HEK293T (cell line): ENCODE results near the gene PTTG1IP.

ENCODE experiments used
- CTCF ChIA-PET: fragments of 350-600 bp; formaldehyde crosslinking; extraction: SDS; loops from one replicate; lab custom pipeline; 2021; ENCODE audit warnings: antibody characterized with exemption, inconsistent platforms; lab: Yijun Ruan, JAX
- POLR2A ChIA-PET: fragments of 350-600 bp; formaldehyde crosslinking; extraction: SDS; loops from one replicate; lab custom pipeline; 2020; ENCODE audit warnings: antibody characterized with exemption, inconsistent platforms; lab: Yijun Ruan, JAX
- DNase-seq: peaks from one replicate; pipeline ENCODE4 v3.0.0; 2012; ENCODE audit warnings: mixed read lengths; ENCODE audit errors: extremely low spot score
- ARNT ChIP-seq: fragments of 450-650 bp; IDR thresholded peaks from 2 replicates; pipeline ENCODE4 v1.6.1; 2017; ENCODE audit warnings: mild to moderate bottlenecking
- BHLHE40 ChIP-seq: fragments of 450-650 bp; IDR thresholded peaks from 2 replicates; pipeline ENCODE4 v1.6.1; 2016; ENCODE audit warnings: mild to moderate bottlenecking, moderate library complexity, borderline replicate concordance
- CTBP1 ChIP-seq: fragments of 450-650 bp; IDR thresholded peaks from 2 replicates; pipeline ENCODE4 v1.6.1; 2016; ENCODE audit warnings: borderline replicate concordance
- ELF4 ChIP-seq: fragments of 450-650 bp; IDR thresholded peaks from 2 replicates; pipeline ENCODE4 v1.6.1; 2017; ENCODE audit warnings: antibody characterized with exemption
- FOXA1 ChIP-seq: fragments of 450-650 bp; IDR thresholded peaks from 2 replicates; pipeline ENCODE4 v1.6.1; 2016; ENCODE audit warnings: mild to moderate bottlenecking
- FOXK2 ChIP-seq: fragments of 450-650 bp; IDR thresholded peaks from 2 replicates; pipeline ENCODE4 v1.6.1; 2016; ENCODE audit warnings: mild to moderate bottlenecking
- FOXM1 ChIP-seq: fragments of 450-650 bp; IDR thresholded peaks from 2 replicates; pipeline ENCODE4 v1.6.1; 2017; ENCODE audit warnings: mild to moderate bottlenecking, borderline replicate concordance
- HDGF ChIP-seq: fragments of 450-650 bp; IDR thresholded peaks from 2 replicates; pipeline ENCODE4 v1.6.1; 2017; ENCODE audit warnings: antibody characterized with exemption, borderline replicate concordance
- L3MBTL2 ChIP-seq: fragments of 450-650 bp; conservative IDR thresholded peaks from 2 replicates; pipeline ENCODE4 v1.6.1; 2016; ENCODE audit warnings: mild to moderate bottlenecking
- LEF1 ChIP-seq: fragments of 450-650 bp; IDR thresholded peaks from 2 replicates; pipeline ENCODE4 v1.6.1; 2017; ENCODE audit warnings: mild to moderate bottlenecking, borderline replicate concordance
- NFRKB ChIP-seq: fragments of 450-650 bp; IDR thresholded peaks from 2 replicates; pipeline ENCODE4 v1.6.1; 2016; ENCODE audit warnings: mild to moderate bottlenecking, moderate library complexity
- PKNOX1 ChIP-seq: fragments of 450-650 bp; IDR thresholded peaks from 2 replicates; pipeline ENCODE4 v1.6.1; 2016
- SP1 ChIP-seq: fragments of 450-650 bp; IDR thresholded peaks from 2 replicates; pipeline ENCODE4 v1.6.1; 2017
- SUZ12 ChIP-seq: fragments of 450-650 bp; IDR thresholded peaks from 2 replicates; pipeline ENCODE4 v1.6.1; 2016; ENCODE audit warnings: mild to moderate bottlenecking
- TARDBP ChIP-seq: fragments of 450-650 bp; IDR thresholded peaks from 2 replicates; pipeline ENCODE4 v1.6.1; 2016
- ZNF384 ChIP-seq: fragments of 450-650 bp; IDR thresholded peaks from 2 replicates; pipeline ENCODE4 v1.6.1; 2016

Gene PTTG1IP

GRCh38 chr21:44887126-44887806 is 13.8 kb upstream of the PTTG1IP start:
- no peak for DNase-seq
- ChIA-PET CTCF (no interaction called here), POLR2A (no interaction called here)
- no peak for TF ChIP-seq NFRKB
- no peak for TF ChIP-seq TARDBP
- TF ChIP-seq HDGF = no peak
- TF ChIP-seq CTBP1 = no peak
- TF ChIP-seq ARNT = no peak
- no peak for TF ChIP-seq SUZ12
- no peak for TF ChIP-seq BHLHE40
- no peak for TF ChIP-seq L3MBTL2
- TF ChIP-seq FOXA1 = no peak
- no peak for TF ChIP-seq ELF4
- no peak for TF ChIP-seq FOXM1
- no peak for TF ChIP-seq FOXK2
- no peak for TF ChIP-seq ZNF384
- TF ChIP-seq PKNOX1 = no peak

- no peak for DNase-seq
- POLR2A ChIA-PET = no interaction called here
- no peak for TF ChIP-seq NFRKB
- no peak for TF ChIP-seq FOXK2
- no peak for TF ChIP-seq LEF1
- CTCF ChIA-PET = no interaction called here
Measured at GRCh38 chr21:44886113-44887075, 12.9 kb upstream of the PTTG1IP start.

- ChIA-PET POLR2A (no interaction called here), CTCF (no interaction called here)
- TF ChIP-seq SP1 = no peak
- no peak for TF ChIP-seq ARNT
- no peak for TF ChIP-seq NFRKB
- no peak for TF ChIP-seq HDGF
- TF ChIP-seq CTBP1 = no peak
Measured at GRCh38 chr21:44885615-44886014, 12.1 kb upstream of the PTTG1IP start.

GRCh38 chr21:44884097-44884496 is 10.6 kb upstream of the PTTG1IP start:
- ChIA-PET POLR2A (interaction anchor here (1.1 to 4.0 kb wide), 2 partner anchors 10 to 83 kb away, joined by 3 to 18 read pairs; partner anchors contain the start of genes PTTG1IP and UBE2G2), CTCF (interaction anchor here (0.6 kb wide), 1 partner anchor 213 kb away, joined by 4 read pairs; no protein-coding TSS in a partner anchor)
- TF ChIP-seq PKNOX1 (no peak), BHLHE40 (no peak), FOXK2 (no peak), ZNF384 (no peak), TARDBP (no peak), L3MBTL2 (no peak), SP1 (no peak), NFRKB (no peak), FOXM1 (no peak), LEF1 (no peak), SUZ12 (no peak), FOXA1 (no peak), HDGF (no peak), CTBP1 (no peak), ELF4 (no peak), ARNT (no peak)
- no peak for DNase-seq

More at GRCh38 chr21:44885615-44886014, 12.1 kb upstream of the PTTG1IP start:
- DNase-seq = no peak

- CTCF ChIA-PET = no interaction called here
- POLR2A ChIA-PET = interaction anchor here (1.1 to 4.0 kb wide), 2 partner anchors 10 to 82 kb away, joined by 3 to 18 read pairs; partner anchors contain the start of genes PTTG1IP and UBE2G2
- no peak for DNase-seq
- no peak for TF ChIP-seq TARDBP
- TF ChIP-seq NFRKB = no peak
- no peak for TF ChIP-seq FOXM1
- no peak for TF ChIP-seq L3MBTL2
- no peak for TF ChIP-seq FOXA1
- TF ChIP-seq BHLHE40 = no peak
- TF ChIP-seq ARNT = no peak
- TF ChIP-seq SUZ12 = no peak
- no peak for TF ChIP-seq HDGF
- TF ChIP-seq CTBP1 = no peak
- no peak for TF ChIP-seq PKNOX1
- no peak for TF ChIP-seq SP1
- no peak for TF ChIP-seq ZNF384
- no peak for TF ChIP-seq FOXK2
- TF ChIP-seq LEF1 = no peak
Measured at GRCh38 chr21:44883250-44883649, 9.8 kb upstream of the PTTG1IP start.
